HG02973 (cell line): ENCODE results near the gene CEP78.
"Not testable (repeated sequence)": the region's sequence is repeated elsewhere in the genome, so short reads cannot be mapped to it uniquely, and the experiment has no call there.

Experiments
- ATAC-seq: cut with Tn5 transposase; IDR thresholded peaks from one replicate; pipeline ENCODE4 v1.9.1; 2021; ENCODE audit warnings: moderate library complexity; ENCODE audit not compliant: unreplicated experiment

CEP78 gene, protein sequence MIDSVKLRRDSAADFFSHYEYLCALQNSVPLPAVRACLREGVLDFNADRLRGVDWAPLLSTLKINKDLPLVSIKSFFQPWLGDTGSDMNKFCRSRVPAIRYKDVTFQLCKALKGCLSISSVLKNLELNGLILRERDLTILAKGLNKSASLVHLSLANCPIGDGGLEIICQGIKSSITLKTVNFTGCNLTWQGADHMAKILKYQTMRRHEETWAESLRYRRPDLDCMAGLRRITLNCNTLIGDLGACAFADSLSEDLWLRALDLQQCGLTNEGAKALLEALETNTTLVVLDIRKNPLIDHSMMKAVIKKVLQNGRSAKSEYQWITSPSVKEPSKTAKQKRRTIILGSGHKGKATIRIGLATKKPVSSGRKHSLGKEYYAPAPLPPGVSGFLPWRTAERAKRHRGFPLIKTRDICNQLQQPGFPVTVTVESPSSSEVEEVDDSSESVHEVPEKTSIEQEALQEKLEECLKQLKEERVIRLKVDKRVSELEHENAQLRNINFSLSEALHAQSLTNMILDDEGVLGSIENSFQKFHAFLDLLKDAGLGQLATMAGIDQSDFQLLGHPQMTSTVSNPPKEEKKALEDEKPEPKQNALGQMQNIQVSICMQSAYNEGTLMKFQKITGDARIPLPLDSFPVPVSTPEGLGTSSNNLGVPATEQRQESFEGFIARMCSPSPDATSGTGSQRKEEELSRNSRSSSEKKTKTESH

DNA sequence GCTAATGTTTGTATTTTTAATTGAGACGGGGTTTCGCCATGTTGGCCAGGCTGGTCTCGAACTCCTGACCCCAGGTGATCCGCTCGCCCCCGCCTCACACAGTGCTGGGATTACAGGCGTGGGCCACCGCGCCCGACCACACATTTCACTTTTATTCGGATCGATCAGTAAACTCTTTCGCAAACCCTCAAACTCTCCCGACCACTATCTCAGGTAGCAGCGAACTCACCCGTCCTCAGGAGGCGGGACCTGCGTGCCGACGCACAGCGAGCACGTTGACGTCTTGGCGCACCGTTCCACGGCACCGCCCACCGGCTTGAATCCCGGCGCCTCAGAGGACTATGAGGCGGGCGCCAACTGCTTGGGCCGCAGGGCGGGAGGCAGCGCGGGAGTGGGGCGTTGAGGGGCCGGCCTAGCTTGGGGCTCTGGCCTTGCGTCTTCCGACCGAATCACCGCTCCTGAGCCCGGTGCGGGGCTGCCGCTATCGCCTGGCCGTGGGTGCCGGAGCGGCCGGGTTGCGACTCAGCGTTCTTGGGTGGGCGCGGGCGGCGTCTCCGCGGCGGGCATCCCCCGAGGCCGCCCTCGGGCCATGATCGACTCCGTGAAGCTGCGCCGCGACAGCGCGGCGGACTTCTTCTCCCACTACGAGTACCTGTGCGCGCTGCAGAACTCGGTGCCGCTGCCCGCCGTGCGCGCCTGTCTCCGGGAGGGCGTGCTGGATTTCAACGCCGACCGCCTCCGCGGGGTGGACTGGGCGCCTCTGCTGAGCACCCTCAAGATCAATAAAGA, at the start of gene CEP78:
TSS of gene CEP78 (plus strand) at position 314 of the 789 bp plus-strand sequence. CDS start at position 590, 276 bp downstream.
- peak; percentile 99 for ATAC-seq

DNA sequence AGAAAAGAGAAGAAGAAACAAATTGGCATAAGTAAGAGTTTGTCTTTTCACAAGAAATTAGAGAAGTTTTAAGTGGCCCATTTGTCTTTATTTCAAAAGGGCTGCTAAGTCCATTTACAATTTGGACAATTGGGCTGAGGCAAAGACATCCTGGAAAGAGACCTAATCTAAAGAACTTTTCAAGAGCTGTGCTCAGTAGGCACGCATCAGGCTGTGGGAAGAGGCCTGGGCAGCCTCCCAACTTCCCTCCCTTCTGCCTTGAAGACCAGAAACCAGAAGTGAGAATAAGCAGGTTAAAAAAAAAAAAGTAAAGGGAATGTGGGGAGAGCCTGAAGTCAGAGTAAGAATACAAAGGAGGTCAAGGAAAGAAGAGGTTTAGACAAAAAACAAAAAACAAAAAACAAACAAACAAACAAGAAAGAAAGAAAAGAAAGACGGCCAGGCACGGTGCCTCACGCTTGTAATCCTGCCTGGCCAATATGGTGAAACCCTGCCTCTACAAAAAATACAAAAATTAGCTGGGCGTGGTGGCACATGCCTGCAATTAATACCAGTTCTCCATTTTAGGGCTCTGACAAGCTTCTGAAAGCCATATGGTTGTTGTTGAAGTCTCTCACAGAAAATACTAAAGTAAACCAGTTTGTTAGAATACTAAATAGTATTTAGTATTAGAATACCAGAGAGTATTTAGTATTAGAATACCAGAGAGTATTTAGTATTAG, 48.0 kb upstream of the CEP78 start:
- no peak for ATAC-seq

DNA sequence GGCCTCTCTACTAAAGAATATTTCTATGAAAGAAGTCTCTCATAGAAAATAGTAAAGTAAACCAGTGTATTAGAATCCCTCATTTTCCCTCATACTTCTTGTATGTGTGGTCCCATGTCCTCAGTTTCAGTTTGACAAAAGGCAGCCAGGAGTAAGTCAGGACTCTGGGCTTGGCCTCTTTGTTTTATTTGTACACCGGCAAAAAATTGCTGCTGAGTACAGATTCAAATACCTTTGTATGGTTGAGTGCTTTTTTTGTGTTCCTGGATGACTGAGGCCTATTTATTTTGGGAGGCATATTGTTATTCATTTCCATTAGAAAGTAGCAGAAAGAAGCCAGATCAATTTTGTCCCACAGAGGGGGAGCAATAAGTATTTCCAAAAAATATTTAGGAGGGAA, 47.3 kb upstream of the CEP78 start:
- no peak for ATAC-seq

DNA sequence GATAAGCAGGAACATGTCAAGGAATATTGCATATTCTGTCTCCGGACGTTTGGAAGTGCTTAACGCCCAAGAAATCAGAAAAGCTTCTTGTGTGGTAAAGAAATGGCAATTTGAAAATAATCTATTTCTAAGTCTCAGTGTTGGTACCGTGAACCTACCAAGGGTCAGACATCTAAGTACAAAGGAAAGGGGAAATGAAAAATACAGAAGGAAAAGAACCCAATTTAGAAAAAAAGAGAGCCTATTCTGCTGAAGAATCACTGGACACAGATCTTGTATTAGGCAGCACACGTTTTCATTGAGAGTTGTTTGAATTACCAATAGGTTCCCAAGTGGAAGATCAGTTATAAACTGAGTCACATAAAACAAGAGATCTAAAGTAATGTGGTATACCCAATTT, 46.9 kb upstream of the CEP78 start:
- no peak for ATAC-seq

DNA sequence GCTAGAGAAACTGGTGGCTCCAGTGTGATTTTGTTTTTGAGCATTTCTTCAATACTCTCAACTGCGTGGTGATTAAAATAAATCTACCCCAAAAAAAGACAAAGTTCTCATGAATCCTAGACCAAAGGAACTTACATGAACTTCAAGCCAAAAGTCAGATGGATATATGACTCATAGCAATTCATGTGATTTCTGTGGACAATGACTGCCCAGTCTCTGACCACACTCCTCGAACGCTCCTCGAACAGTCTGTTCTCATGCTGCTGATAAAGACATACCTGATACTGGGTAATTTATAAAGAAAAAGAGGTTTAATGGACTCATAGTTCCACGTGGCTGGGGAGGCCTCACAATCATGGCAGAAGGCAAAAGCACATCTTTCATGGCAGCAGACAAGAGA, 46.4 kb upstream of the CEP78 start:
- no peak for ATAC-seq

DNA sequence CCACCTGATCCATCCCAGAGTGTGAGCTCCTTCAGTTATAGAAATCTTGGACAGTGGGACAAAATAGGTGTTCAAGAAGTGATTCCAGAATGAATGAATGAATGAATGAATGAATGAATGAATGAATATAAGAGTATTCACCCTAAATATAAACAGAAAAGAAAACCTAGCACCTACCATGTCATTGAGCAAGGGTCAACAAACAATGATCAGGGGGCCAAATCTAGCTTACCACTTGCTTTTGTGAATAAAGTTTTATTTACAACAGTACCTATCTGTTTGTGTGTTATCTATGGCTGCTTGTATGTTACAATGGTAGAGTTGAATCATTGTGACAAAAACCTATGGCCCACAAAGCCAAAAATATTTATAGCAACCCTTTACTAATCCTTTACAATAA, 43.9 kb upstream of the CEP78 start:
- no peak for ATAC-seq

DNA sequence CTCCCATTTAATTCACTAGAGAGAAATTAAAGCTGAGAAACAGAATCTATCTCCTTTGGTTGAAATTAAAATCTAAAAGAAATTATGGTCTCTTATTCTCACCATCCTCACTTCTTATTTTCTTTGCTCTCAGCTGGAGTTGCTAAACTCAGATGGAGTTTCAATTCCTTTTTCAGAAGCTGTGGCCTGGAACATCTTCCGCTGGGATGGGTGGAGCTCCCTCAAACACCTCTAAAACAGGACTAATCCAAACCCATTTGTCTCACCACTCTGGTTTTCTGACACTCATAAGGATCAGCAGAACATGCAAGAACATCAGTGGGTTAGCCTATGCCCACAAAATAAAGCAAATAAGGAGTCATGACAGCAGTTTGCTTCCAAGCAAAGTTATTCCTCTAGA, 39.6 kb upstream of the CEP78 start:
- no peak for ATAC-seq

DNA sequence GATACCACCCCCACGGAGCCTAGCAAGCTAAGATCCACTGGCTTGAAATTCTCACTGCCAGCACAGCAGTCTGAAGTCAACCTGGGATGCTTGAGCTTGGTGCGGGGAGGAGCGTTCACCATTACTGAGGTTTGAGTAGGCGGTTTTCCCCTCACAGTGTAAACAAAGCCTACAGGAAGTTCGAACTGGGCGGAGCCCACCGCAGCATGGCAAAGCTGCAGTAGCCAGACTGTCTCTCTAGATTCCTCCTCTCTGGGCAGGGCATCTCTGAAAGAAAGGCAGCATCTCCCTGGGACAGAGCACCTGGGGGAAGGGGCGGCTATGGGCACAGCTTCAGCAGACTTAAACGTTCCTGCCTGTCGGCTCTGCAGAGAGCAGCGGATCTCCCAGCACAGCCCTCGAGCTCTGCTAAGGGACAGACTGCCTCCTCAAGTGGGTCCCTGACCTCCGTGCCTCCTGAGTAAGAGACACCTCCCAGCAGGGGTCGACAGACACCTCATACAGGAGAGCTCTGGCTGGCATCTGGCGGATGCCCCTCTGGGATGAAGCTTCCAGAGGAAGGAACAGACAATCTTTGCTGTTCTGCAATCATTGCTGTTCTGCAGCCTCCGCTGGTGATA, 34.6 kb upstream of the CEP78 start:
- peak; percentile 69 for ATAC-seq

DNA sequence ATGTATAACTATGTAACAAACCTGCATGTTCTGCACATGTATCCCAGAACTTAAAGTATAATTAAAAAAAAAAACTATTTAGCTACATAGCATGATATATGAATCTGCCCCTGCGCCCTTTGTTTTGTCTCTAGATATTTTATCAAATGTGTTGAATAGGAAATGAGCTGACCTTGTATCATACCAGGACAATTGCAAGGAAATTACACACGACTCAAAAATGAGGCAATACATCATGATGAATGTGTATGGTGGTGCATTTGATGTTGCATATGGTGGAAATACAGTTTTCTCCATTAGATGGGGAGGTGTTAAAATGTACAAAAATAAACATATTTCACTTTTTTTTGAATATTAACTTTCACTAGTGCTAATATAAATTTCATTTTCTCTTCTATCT, 28.6 kb upstream of the CEP78 start:
- no peak for ATAC-seq

DNA sequence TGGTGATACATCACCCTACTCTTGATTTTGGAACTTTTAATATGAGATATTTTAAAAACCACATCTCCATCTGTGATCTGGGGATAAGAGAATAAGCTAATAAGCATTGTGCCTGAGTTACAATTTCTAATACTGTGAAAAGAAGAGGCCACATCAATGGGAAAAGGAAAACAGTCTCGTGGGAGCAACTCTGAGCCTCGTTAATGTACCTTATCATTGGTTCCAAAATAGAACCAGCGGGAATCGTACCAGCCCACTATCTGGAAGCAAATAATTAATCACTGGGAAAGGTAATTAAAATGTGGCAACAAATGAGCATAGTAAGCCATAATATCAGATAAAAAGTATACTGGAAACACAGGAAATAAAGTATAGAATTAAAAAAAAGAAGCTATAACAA, 28.0 kb upstream of the CEP78 start:
- no peak for ATAC-seq

DNA sequence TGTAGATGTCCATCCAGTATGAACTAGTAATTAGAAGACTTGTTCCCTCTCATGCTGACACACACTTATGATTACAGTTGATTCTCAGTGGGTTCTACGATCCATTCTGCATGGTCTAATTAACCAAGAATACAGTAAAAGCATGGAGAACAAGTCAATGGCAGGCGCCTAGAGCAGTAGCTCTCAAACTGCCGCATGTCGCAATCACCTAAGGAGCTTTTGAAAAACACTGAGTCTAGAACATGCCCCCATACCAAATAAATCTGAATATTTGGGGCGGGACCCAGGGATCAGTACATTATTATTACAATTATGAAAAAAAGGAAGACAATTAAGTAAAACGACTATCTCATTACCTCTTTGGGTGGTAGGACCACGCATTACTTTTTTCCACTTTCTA, 26.7 kb upstream of the CEP78 start:
- ATAC-seq = no peak

DNA sequence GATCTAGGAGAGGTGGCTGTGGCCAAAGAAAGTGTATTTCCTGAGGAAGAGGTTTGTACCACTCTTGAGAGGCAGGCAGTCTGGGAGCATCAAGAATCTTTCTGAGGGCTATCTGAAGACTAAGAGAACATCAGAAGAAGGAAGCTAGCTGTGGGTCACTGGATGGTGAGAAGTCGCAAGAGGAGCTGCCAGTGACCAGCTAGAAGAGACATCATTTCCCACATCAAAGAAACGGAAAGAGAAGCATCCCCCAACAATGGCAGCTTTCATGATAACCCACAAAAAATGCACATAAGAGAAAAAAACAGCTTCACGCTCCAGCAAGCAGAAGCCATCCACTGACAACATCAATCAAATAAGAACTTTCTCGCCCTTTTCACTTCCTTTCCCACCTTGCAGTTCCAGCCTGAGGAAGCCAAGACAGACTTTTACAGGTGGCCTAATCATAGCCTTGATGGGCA, 25.0 kb upstream of the CEP78 start:
- no peak for ATAC-seq

DNA sequence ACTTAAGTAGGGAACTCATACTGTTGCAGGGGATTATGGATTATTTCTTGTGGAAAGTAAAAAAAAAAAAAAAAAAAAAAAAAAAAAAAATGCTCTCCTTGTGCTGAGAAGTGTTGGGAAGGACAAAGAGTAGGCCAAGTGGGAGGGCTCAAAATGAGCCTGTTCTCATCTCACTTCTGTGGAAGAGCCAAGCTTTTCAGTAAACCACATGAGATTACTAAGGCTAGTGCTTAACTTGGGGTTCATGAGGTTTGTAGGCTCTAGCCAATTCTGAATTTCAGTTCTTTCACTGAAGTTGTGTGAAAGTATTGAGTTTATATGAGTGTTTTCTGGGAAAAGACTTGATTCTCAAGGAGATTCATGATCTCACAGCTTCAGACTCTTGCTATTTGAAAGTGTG, 23.0 kb upstream of the CEP78 start:
- ATAC-seq = no peak

DNA sequence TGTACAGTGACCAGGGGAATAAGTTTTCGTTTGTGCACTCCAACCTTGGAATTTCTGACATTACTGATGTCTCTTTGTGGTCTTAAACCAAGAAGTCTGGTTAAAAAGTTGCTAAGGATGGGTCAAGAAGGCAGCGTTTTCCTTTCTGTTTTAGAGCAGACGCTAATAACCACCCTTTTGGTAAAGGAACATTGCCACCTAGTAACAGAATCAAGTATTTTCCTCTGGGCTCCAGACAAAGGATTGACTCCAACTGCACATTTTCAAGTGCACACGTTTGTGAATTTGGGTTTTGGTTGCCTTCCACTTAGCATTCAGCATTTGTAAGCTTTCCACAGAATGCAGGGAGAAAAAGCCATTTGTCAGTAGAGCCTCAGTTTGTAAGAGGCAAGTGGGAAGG, 22.2 kb upstream of the CEP78 start:
- no peak for ATAC-seq

DNA sequence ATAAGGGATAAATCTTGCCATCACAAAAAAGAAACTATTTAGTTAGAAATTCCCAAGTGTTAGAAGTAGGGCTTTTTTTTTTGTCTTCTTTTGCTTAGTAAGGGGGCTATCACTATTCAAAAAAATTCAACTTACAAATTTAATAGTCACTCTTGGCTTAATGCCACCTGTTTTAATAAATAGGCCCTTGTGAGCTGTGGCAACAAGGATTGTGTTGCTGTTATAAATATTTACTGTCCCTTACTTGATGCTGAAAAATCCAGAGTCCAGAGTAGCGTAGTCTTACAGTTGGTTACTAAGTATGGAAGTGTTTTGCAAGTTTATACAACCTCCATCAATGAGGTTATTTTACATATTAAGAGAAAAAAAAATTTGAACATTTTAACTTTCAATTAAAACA, 21.4 kb upstream of the CEP78 start:
- no peak for ATAC-seq

DNA sequence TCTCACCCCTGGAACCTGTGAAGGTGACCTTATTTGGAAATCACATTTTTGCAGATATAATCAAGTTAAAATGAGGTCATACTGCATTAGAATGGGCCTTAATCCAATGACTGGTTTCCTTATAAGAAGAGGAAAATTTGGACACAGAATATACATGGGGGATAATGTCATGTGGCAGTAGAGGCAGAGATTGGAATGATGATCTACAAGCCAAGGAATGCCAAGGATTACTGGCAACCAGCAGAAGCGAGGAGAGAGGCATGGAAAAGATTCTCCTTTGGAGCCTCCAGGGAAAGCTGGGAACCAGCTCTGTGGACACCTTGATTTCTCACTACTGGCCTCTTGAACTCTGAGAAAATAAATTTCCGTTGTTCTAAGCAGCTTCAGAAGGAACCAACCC, 20.2 kb upstream of the CEP78 start:
- ATAC-seq = no peak

DNA sequence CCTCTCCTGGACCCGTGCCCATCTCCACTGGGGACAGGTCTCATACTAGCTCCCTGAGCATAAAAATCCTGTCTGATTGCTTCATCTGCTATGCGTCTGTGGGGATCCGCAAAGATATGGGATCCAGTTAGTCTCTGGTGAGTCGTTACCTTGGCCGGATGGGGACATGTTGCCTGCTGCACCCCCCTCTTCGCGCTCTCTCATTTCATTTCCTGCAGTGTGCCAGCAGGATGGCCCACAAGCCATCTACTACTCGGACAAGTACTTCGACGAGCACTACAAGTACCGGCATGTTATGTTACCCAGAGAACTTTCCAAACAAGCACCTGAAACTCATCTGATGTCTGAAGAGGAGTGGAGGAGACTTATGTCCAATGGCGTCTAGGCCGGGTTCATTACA, 17.0 kb upstream of the CEP78 start:
- no peak for ATAC-seq

DNA sequence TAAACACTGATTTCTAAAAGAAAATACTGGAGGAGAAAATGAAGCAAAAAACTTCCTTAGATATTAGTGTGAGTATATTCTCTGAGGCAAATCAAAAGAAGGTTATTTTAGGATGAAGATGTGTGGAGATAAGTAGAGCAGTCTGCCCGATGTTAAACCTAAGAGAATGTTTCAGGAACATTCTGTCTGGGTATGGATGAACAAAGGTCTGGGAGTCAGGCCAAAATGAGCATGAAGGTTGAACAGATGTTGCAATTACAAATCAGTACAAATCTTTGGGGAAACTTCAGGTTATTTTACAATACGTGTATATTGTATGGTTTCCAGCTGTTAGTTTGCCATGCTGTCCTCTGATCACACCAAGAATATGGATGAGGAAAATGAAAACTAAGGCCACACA, 14.4 kb upstream of the CEP78 start:
- ATAC-seq = no peak

DNA sequence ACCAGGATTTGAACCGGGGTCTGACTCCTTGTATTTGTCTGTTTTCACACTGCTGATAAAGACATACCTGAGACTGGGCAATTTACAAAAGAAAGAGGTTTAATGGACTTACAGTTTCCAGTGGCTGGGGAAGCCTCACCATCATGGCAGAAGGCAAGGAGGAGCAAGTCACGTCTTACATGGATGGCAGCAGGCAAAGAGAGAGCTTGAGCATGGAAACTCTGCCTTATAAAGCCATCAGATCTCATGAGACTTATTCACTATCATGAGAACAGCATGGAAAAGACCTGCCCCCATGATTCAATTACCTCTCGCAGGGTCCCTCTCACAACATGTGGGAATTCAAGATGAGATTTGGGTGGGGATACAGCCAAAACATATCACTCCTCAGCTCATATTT, 14.0 kb upstream of the CEP78 start:
- ATAC-seq = not testable (repeated sequence)

DNA sequence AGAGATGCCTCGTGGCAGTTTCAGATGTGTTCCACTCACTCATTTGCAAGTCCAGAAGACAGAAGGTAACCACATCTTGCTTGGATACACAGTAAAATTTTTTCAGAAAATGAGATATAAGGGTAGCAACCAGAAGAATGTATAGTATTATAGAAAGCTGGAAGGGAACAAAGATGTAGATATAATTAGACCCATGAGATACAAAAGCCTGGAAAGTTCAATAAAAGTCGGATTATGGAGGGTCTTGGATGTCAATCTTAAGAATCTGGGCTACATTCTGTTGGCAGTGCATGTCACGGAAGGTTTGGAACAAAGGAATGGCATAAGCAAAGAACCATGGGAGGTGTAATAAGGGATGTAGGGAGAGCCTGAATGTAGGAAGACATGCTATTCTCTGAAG, 5.1 kb upstream of the CEP78 start:
- ATAC-seq = no peak

DNA sequence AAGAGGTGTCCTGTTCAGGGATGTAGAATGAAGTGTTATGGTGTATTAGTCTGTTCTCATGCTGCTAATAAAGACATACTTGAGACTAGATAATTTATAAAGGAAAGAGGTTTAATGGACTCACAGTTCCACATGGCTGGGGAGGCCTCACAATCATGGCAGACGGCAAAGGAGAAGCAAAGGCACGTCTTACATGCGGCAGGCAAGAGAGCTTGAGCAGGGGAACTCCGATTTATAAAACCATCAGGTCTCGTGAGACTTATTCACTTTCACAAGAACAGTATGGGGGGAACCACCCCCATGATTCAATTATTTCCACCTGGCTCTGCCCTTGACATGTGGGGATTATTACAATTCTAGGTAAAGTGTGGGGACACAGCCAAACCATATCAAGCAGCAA, 3.4 kb upstream of the CEP78 start:
- not testable (repeated sequence) for ATAC-seq
